GM23338 (cell line): ENCODE results near the gene SLC25A13. TPM values are rescaled to one million over a fixed set of nuclear protein-coding genes. Genes with fewer than 3 reads are reported as not detected.
"Not testable (repeated sequence)": the region's sequence is repeated elsewhere in the genome, so short reads cannot be mapped to it uniquely, and the experiment has no call there.

Experiments used
- ATAC-seq: fragments of 200-7000 bp; cut with Tn5 transposase; 3 replicates; pipeline ENCODE4 v1.9.1; 2020
- DNase-seq: peaks from one replicate; pipeline ENCODE4 v3.0.0-alpha.2; 2015; ENCODE audit warnings: low spot score
- H2AFZ ChIP-seq: fragments of 200-600 bp; sonication (generic); 2 replicates; pipeline ENCODE4 v1.8.0; 2016; ENCODE audit warnings: antibody characterized with exemption, mild to moderate bottlenecking, moderate library complexity
- H3F3A ChIP-seq: fragments of 200-600 bp; sonication (generic); replicated peaks from 2 replicates; pipeline ENCODE4 v1.8.0; 2017; ENCODE audit warnings: antibody characterized with exemption, mixed run types, low read depth
- H3K27ac ChIP-seq: fragments of 200-600 bp; sonication (generic); 2 replicates; pipeline ENCODE4 v1.6.1; 2016; ENCODE audit warnings: low read depth
- H3K27me3 ChIP-seq: fragments of 200-600 bp; sonication (generic); 2 replicates; pipeline ENCODE4 v1.8.0; 2016; ENCODE audit warnings: mild to moderate bottlenecking, mixed run types, moderate library complexity; ENCODE audit not compliant: insufficient read depth
- H3K36me3 ChIP-seq: fragments of 200-600 bp; sonication (generic); 2 replicates; pipeline ENCODE4 v1.8.0; 2016; ENCODE audit warnings: mild to moderate bottlenecking; ENCODE audit not compliant: insufficient read depth
- H3K4me1 ChIP-seq: fragments of 200-600 bp; sonication (generic); 2 replicates; pipeline ENCODE4 v1.8.0; 2016; ENCODE audit warnings: mild to moderate bottlenecking, moderate library complexity; ENCODE audit not compliant: insufficient read depth
- H3K4me2 ChIP-seq: fragments of 200-600 bp; sonication (generic); 2 replicates; pipeline ENCODE4 v1.7.1; 2017; ENCODE audit warnings: mixed run types
- H3K4me3 ChIP-seq: fragments of 200-600 bp; sonication (generic); 2 replicates; pipeline ENCODE4 v1.6.1; 2016; ENCODE audit warnings: mixed run types
- H3K79me2 ChIP-seq: fragments of 200-600 bp; sonication (generic); replicated peaks from 2 replicates; pipeline ENCODE4 v1.8.0; 2017; ENCODE audit warnings: mild to moderate bottlenecking; ENCODE audit not compliant: insufficient read depth
- H3K9me2 ChIP-seq: fragments of 200-600 bp; sonication (generic); 2 replicates; pipeline ENCODE4 v1.8.0; 2017; ENCODE audit not compliant: insufficient read depth
- H4K20me1 ChIP-seq: fragments of 200-600 bp; sonication (generic); replicated peaks from 2 replicates; pipeline ENCODE4 v1.8.0; 2017; ENCODE audit warnings: mild to moderate bottlenecking; ENCODE audit not compliant: insufficient read depth
- H3K27ac Mint-ChIP-seq: 2 replicates; pipeline ENCODE4 v1.8.0; 2020; ENCODE audit warnings: inconsistent platforms, mild to moderate bottlenecking, moderate library complexity, mixed read lengths
- H3K27me3 Mint-ChIP-seq: 3 replicates; pipeline ENCODE4 v1.8.0; 2022; ENCODE audit warnings: low read depth, mild to moderate bottlenecking, moderate library complexity, mixed read lengths, inconsistent platforms; ENCODE audit not compliant: insufficient read depth, poor library complexity
- H3K36me3 Mint-ChIP-seq: 3 replicates; pipeline ENCODE4 v1.8.0; 2021; ENCODE audit warnings: low read depth, mild to moderate bottlenecking, inconsistent platforms, moderate library complexity, mixed read lengths
- H3K4me1 Mint-ChIP-seq: 3 replicates; pipeline ENCODE4 v1.8.0; 2020; ENCODE audit warnings: mild to moderate bottlenecking, inconsistent platforms, mixed read lengths
- H3K4me3 Mint-ChIP-seq: 3 replicates; pipeline ENCODE4 v1.8.0; 2021; ENCODE audit warnings: moderate library complexity, mild to moderate bottlenecking, inconsistent platforms, mixed read lengths
- H3K9me3 Mint-ChIP-seq: 3 replicates; pipeline ENCODE4 v1.8.0; 2020; ENCODE audit warnings: moderate library complexity, mild to moderate bottlenecking, inconsistent platforms, mixed read lengths
- ETS1 ChIP-seq: IDR thresholded peaks from 2 replicates; pipeline ENCODE4 v1.6.1; 2016; ENCODE audit warnings: antibody characterized with exemption
- EZH2phosphoT487 ChIP-seq: fragments of 200-600 bp; sonication (generic); IDR thresholded peaks from one replicate; pipeline ENCODE4 v1.8.1; 2018; ENCODE audit warnings: antibody characterized with exemption; ENCODE audit not compliant: unreplicated experiment
- ZNF331 ChIP-seq: fragments of 250-450 bp; sonication (Bioruptor Pico); IDR thresholded peaks from 2 replicates; pipeline ENCODE4 v1.5.0; 2020; ENCODE audit warnings: low read depth, mild to moderate bottlenecking, moderate library complexity
- ZNF462 ChIP-seq: fragments of 250-450 bp; sonication (Bioruptor Pico); IDR thresholded peaks from 2 replicates; pipeline ENCODE4 v1.5.0; 2020; ENCODE audit warnings: mild to moderate bottlenecking, moderate library complexity
- polyA plus RNA-seq: library from polyadenylated mRNA; unstranded; fragments of >200 nt; fragmentation: Nextera tagmentation; extraction: Ambion mirVana; gene quantifications from 2 replicates; pipeline ENCODE4 v1.2.1, GENCODE V29; 2016
- total RNA-seq: library from RNA; depleted of rRNA; stranded (reverse); fragments of >200 nt; shearing (Covaris generic); gene quantifications from 2 replicates; pipeline ENCODE4 v1.2.3, GENCODE V29; 2014

Gene SLC25A13
- total and polyA plus RNA-seq, 2 experiments from 2014 or later, result 51.1 to 84.6 TPM

- TF ChIP-seq ZNF462 (CRISPR knock-in tag) (no peak), EZH2phosphoT487 (no peak), ZNF331 (CRISPR knock-in tag) (no peak), ETS1 (no peak)
Measured at GRCh38 chr7:96297876-96298275, 24.0 kb downstream of the SLC25A13 start (continued).

- Histone ChIP-seq H3K79me2 (peaks cover 74% of the 10 kb centered on the region), H4K20me1 (peaks cover 29% of the 10 kb centered on the region)
- not testable (repeated sequence) for H3K27ac ChIP-seq, H3K4me2 ChIP-seq, ATAC-seq, H3K9me2 ChIP-seq, H3K4me3 Mint-ChIP-seq, H3K27me3 ChIP-seq, H3K27ac Mint-ChIP-seq, H2AFZ ChIP-seq, H3K4me1 ChIP-seq, H3F3A ChIP-seq, H3K36me3 ChIP-seq, H3K4me3 ChIP-seq, H3K4me1 Mint-ChIP-seq, H3K27me3 Mint-ChIP-seq, DNase-seq
- peaks cover 35% of the 10 kb centered on the region for H3K36me3 Mint-ChIP-seq
- H3K9me3 Mint-ChIP-seq, result peaks cover 13% of the 10 kb centered on the region; the same call in 2 of the 3 replicates
Measured at GRCh38 chr7:96297446-96297845, 24.5 kb downstream of the SLC25A13 start.

- not testable (repeated sequence) for H3K27ac Mint-ChIP-seq
Measured at GRCh38 chr7:96293911-96294310, 28.0 kb downstream of the SLC25A13 start.

More at GRCh38 chr7:96293911-96294310, 28.0 kb downstream of the SLC25A13 start:
- not testable (repeated sequence) for H3K36me3 ChIP-seq, H3K27ac ChIP-seq, H3K4me2 ChIP-seq, H3K9me2 ChIP-seq, H3K4me3 Mint-ChIP-seq, H3K4me1 Mint-ChIP-seq, H3K27me3 ChIP-seq, ATAC-seq, H3K27me3 Mint-ChIP-seq, H3K4me3 ChIP-seq, H3K4me1 ChIP-seq, H2AFZ ChIP-seq, DNase-seq, H3F3A ChIP-seq
- H3K36me3 Mint-ChIP-seq, result peaks cover 69% of the 10 kb centered on the region
- H3K9me3 Mint-ChIP-seq, result peaks cover 41% of the 10 kb centered on the region
- Histone ChIP-seq H4K20me1 (peaks cover 12% of the 10 kb centered on the region), H3K79me2 (peaks cover 73% of the 10 kb centered on the region)
